ENCODE data around the gene COX6A1.
"Not testable (repeated sequence)": the region's sequence is repeated elsewhere in the genome, so short reads cannot be mapped to it uniquely, and the experiment has no call there.

DNA sequence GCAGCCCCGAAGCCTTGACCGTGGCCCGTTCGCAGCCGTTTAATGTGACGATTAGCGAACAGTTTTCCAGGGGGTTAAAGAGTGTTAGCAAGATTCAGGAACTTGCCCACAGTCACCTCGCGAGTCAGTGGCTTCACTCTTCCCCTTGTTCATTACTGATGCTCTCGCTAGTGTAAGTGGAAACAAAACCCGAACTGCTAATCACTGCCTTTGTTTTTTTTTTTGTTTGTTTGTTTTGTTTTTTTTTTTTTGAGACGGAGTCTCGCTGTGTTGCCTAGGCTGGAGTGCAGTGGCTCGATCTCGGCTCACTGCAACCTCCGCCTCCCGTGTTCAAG is 8.9 kb downstream of the COX6A1 start:
- TF ChIP-seq POLR2A (IDR thresholded peaks at IDR 0.05) = not testable (repeated sequence)
- TF ChIP-seq, protein P1, sequence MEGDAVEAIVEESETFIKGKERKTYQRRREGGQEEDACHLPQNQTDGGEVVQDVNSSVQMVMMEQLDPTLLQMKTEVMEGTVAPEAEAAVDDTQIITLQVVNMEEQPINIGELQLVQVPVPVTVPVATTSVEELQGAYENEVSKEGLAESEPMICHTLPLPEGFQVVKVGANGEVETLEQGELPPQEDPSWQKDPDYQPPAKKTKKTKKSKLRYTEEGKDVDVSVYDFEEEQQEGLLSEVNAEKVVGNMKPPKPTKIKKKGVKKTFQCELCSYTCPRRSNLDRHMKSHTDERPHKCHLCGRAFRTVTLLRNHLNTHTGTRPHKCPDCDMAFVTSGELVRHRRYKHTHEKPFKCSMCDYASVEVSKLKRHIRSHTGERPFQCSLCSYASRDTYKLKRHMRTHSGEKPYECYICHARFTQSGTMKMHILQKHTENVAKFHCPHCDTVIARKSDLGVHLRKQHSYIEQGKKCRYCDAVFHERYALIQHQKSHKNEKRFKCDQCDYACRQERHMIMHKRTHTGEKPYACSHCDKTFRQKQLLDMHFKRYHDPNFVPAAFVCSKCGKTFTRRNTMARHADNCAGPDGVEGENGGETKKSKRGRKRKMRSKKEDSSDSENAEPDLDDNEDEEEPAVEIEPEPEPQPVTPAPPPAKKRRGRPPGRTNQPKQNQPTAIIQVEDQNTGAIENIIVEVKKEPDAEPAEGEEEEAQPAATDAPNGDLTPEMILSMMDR (IDR thresholded peaks at IDR 0.05) = not testable (repeated sequence)

Data from Peyer's patch (tissue), 4 donors.